Muscle of leg (tissue), 16 donors: ENCODE measurements around the gene ETV2. TPM values are rescaled to one million over a fixed set of nuclear protein-coding genes. Genes with fewer than 3 reads are reported as not detected.
A peak's percentile ranks its signal among the peaks of the same experiment; 100 is the strongest.
"Not testable (repeated sequence)": the region's sequence is repeated elsewhere in the genome, so short reads cannot be mapped to it uniquely, and the experiment has no call there.

Experiments
- DNase-seq: peaks from one replicate; pipeline ENCODE4 v3.0.0; 2013
- H3K27ac ChIP-seq: one replicate; pipeline ENCODE4 v1.5.1; 2013; ENCODE audit warnings: mild to moderate bottlenecking, low read length, control low read depth
- H3K27me3 ChIP-seq: one replicate; pipeline ENCODE4 v1.6.1; 2013; ENCODE audit warnings: low read length; ENCODE audit not compliant: control insufficient read depth, insufficient read depth
- H3K36me3 ChIP-seq: one replicate; pipeline ENCODE4 v1.6.1; 2013; ENCODE audit warnings: low read length; ENCODE audit not compliant: control insufficient read depth, insufficient read depth
- H3K4me1 ChIP-seq: one replicate; pipeline ENCODE4 v1.6.1; 2013; ENCODE audit warnings: low read length; ENCODE audit not compliant: control insufficient read depth, insufficient read depth
- H3K4me3 ChIP-seq: one replicate; pipeline ENCODE4 v1.5.1; 2013; ENCODE audit warnings: low read length, control low read depth
- H3K9me3 ChIP-seq: replicated peaks from 2 replicates; pipeline ENCODE4 v1.6.1; 2013; ENCODE audit warnings: low read depth, low read length; ENCODE audit not compliant: control insufficient read depth
- WGBS: methylation state at CpG from one replicate; pipeline ENCODE4 v1.1.5; 2013; ENCODE audit warnings: missing lambda C conversion rate; ENCODE audit not compliant: insufficient coverage; 5-methylcytosine and 5-hydroxymethylcytosine counted together
- long read RNA-seq, 11 donors: transcript quantifications; one replicate each; lab custom pipeline, GENCODE V29; 2026
- polyA plus RNA-seq, 8 donors: library from polyadenylated mRNA; unstranded; fragments of 120-200 nt; gene quantifications; one replicate each; pipeline versions ENCODE4 v1.2.1 to v1.2.3, GENCODE V29; 2013; ENCODE audit warnings: inconsistent platforms in 1 of 8, low replicate concordance in 1 of 8; ENCODE audit not compliant: insufficient read length in 8 of 8, insufficient read depth in 1 of 8
- total RNA-seq: library from RNA; stranded (reverse); fragments of 120-200 nt; gene quantifications from one replicate; pipeline ENCODE4 v1.2.4, GENCODE V29; 2013

ETV2 gene, protein sequence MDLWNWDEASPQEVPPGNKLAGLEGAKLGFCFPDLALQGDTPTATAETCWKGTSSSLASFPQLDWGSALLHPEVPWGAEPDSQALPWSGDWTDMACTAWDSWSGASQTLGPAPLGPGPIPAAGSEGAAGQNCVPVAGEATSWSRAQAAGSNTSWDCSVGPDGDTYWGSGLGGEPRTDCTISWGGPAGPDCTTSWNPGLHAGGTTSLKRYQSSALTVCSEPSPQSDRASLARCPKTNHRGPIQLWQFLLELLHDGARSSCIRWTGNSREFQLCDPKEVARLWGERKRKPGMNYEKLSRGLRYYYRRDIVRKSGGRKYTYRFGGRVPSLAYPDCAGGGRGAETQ
- total RNA-seq: 1.6 TPM
- 1 to 10 TPM; 1.7 to 4.9 (median 3.2) TPM for polyA plus RNA-seq
- long read RNA-seq, donor 1, partial matches to known transcripts: 0 of 2 reads
- long read RNA-seq, donor 1, other reads (novel, unspliced or antisense): 0 of 2 reads
- long read RNA-seq, donor 2, partial matches to known transcripts: 0 of 1 reads
- long read RNA-seq, donor 2, other reads (novel, unspliced or antisense): 0 of 1 reads
- long read RNA-seq, donor 3, partial matches to known transcripts: 0 of 1 reads
- long read RNA-seq, donor 3, other reads (novel, unspliced or antisense): 0 of 1 reads
- long read RNA-seq, donor 4: 0 reads
- long read RNA-seq, donor 5, partial matches to known transcripts: 6 of 7 reads
- long read RNA-seq, donor 5, other reads (novel, unspliced or antisense): 0 of 7 reads
- long read RNA-seq, donor 6, partial matches to known transcripts: 5 of 8 reads
- long read RNA-seq, donor 6, other reads (novel, unspliced or antisense): 0 of 8 reads
- long read RNA-seq, donor 7, partial matches to known transcripts: 0 of 2 reads
- long read RNA-seq, donor 7, other reads (novel, unspliced or antisense): 0 of 2 reads
- long read RNA-seq, donor 8, partial matches to known transcripts: 5 of 7 reads
- long read RNA-seq, donor 8, other reads (novel, unspliced or antisense): 0 of 7 reads
- long read RNA-seq, donor 9: 0 reads
- long read RNA-seq, donor 10: 0 reads
- long read RNA-seq, donor 11, partial matches to known transcripts: 0 of 1 reads
- long read RNA-seq, donor 11, other reads (novel, unspliced or antisense): 0 of 1 reads

DNA sequence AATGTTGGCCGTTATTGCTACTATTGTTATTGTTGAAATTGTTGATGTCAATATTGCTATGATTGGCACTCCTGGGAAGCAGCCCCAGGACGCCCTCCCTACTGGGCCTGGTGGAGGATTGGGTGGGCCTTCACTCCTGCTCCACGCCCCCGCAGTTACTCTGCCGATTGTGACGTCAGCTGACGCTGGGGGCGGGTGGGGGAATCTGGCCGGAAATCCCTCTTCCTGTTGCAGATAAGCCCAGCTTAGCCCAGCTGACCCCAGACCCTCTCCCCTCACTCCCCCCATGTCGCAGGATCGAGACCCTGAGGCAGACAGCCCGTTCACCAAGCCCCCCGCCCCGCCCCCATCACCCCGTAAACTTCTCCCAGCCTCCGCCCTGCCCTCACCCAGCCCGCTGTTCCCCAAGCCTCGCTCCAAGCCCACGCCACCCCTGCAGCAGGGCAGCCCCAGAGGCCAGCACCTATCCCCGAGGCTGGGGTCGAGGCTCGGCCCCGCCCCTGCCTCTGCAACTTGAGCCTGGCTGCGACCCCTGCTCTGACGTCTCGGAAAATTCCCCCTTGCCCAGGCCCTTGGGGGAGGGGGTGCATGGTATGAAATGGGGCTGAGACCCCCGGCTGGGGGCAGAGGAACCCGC, at the start of gene ETV2:
TSS of gene ETV2 (plus strand) at position 231 of the 637 bp plus-strand sequence. CDS start 716 bp downstream, outside the sequence.
- Histone ChIP-seq H3K4me3 (no peak within 1 kb of the TSS), H3K4me1 (peaks cover 40% of the 10 kb centered on the region), H3K27me3 (no peaks in the 10 kb centered on the region), H3K27ac (no peak within 1 kb of the TSS), H3K9me3 (no peaks in the 10 kb centered on the region), H3K36me3 (peaks cover 13% of the 10 kb centered on the region)
- peak; percentile 54 for DNase-seq
- 7% methylated on average over 14 of the region's 28 CpGs for whole genome bisulfite sequencing

DNA sequence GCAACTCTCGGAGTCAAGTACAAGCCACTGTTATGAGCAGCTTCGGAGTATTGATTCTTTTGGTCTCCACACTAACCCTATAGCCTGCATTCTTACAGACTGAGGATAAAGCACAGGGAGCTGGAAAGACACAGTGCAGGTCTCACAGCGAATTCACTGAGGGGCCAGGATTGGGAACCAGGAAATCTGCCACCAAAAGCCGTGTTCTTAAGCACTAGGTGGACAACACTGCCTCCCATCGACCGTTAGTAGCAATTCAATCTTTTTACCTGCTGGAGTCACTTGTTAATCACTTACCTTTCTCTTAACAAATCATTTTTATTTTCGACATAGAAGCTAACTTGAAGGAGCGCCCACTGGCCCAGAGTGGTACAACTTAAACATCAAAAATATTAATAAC, 49.3 kb upstream of the ETV2 start:
- peak; percentile 42 for DNase-seq
- WGBS: 0% methylated on average over 4 of the region's 8 CpGs
- no peaks in the 10 kb centered on the region for H3K4me1 ChIP-seq
- H3K9me3 ChIP-seq: no peaks in the 10 kb centered on the region
- no peak overlapping the region for H3K27ac ChIP-seq
- no peak overlapping the region for H3K4me3 ChIP-seq
- no peaks in the 10 kb centered on the region for H3K27me3 ChIP-seq
- H3K36me3 ChIP-seq: no peaks in the 10 kb centered on the region

DNA sequence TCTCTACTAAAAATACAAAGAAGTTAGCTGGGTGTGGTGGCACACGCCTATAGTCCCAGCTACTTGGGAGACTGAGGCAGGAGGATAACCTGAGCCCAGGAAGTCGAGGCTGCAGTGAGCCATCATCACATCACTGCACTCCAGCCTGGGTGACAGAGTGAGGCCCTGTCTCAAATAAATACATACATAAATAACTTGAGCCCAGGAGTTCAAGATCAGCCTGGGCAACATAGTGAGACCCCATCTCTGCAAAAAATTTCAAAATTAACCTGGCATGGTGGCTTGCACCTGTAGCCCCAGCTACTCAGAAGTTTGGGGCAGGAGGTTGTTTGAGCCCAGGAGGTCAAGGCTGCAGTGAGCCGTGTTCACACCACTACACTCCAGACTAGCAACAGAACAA, 46.5 kb upstream of the ETV2 start:
- not testable (repeated sequence) for DNase-seq, H3K9me3 ChIP-seq, H3K27me3 ChIP-seq, H3K36me3 ChIP-seq, H3K4me3 ChIP-seq, H3K27ac ChIP-seq, H3K4me1 ChIP-seq
- WGBS: 56% methylated on average over 1 of the region's 3 CpGs

DNA sequence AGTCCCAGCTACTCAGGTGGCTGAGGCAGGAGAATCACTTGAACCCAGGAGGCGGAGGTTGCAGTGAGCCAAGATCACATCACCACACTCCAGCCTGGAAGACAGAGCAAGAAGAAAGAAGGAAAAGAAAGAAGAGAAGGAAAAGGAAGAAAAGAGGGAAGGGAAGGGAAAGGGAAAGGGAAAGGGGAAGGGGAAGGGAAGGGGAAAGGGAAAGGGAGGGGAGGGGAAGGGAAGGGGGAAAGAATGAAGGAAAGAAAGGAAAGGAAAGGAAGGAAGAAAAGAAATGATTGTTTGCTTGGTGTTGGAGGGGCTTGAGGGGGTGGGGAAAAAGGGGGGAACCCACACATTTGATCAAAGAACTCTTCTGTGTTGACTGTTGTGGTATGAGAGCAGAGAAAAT, 45.6 kb upstream of the ETV2 start:
- no peak overlapping the region for H3K4me3 ChIP-seq
- no peak overlapping the region for H3K27ac ChIP-seq
- no peak for DNase-seq
- H3K4me1 ChIP-seq: no peaks in the 10 kb centered on the region
- H3K27me3 ChIP-seq: no peaks in the 10 kb centered on the region
- H3K36me3 ChIP-seq: no peaks in the 10 kb centered on the region
- H3K9me3 ChIP-seq: no peaks in the 10 kb centered on the region
- no CpG with 5 or more reads among the region's 1 CpG for WGBS

DNA sequence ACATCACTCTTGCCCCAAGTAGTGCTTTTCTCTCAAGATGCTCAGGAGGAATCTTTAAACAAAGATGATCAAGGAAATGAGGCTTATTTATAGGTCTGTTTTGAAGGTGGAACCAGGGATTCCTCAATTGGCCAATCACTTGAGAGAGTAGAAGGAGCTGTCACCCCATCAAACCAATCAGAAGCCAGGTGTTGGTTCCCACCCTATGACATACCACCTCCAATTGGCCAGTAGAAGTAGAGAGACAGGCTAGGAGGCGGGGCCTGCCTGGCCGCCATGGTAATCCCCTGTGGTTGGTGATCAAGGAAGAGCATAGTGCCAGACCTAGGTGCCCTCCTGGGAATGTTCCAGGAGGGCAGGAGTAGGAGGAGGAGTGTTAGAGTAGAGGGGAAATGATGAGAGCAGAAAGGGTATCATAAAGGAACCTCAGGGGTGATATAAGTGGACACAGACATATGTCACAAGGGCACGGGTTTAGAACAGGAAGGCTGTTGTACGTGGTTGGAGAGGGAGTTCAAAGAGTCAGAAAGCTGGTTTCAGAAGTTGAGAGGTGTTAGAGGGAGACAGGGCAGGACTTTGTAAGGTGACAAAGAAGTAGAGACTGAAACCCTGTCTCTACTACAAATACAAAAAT, 45.1 kb upstream of the ETV2 start:
- no peak for DNase-seq
- Histone ChIP-seq H3K27me3 (no peaks in the 10 kb centered on the region), H3K9me3 (no peaks in the 10 kb centered on the region), H3K36me3 (no peaks in the 10 kb centered on the region), H3K4me3 (no peak overlapping the region), H3K27ac (no peak overlapping the region), H3K4me1 (no peaks in the 10 kb centered on the region)
- WGBS: 62% methylated on average over 4 of the region's 4 CpGs

DNA sequence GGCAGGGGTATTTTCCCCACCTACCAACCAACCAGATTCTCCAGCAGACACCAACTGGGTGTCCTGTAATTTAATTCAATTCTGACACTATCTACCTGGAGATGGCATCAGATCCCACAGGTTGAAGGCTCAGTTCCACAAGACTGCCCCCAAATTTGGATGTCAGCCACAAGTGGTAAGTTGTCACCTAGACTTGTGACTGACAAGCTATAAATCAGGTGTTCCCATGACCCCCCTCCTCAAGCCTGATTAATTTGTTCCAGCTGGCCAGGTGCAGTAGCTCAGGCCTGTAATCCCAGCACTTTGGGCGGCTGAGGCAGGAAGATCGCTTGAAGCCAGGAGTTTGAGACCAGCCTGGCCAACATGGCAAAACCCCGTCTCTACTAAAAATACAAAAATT, 39.6 kb upstream of the ETV2 start:
- Histone ChIP-seq H3K4me3 (no peak overlapping the region), H3K9me3 (no peaks in the 10 kb centered on the region), H3K36me3 (no peaks in the 10 kb centered on the region), H3K4me1 (no peaks in the 10 kb centered on the region), H3K27ac (no peak overlapping the region), H3K27me3 (no peaks in the 10 kb centered on the region)
- WGBS: 51% methylated on average over 2 of the region's 3 CpGs
- no peak for DNase-seq

DNA sequence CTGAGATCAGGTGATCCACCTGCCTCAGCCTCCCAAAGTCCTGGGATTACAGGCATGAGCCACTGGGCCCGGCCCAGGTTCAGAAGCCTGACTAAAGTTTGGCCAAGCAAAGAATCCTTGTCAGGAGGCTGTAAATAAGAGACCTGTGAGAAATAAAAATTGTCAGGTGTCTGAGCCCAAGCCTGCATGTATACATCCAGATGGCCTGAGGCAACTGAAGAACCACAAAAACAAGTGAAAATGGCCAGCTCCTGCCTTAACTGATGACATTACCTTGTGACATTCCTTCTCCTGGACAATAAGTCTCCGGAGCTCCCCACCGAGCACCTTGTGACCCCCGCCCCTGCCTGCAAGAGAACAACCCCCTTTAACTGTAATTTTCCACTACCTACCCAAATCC, 37.1 kb upstream of the ETV2 start:
- WGBS: 62% methylated on average over 3 of the region's 4 CpGs

DNA sequence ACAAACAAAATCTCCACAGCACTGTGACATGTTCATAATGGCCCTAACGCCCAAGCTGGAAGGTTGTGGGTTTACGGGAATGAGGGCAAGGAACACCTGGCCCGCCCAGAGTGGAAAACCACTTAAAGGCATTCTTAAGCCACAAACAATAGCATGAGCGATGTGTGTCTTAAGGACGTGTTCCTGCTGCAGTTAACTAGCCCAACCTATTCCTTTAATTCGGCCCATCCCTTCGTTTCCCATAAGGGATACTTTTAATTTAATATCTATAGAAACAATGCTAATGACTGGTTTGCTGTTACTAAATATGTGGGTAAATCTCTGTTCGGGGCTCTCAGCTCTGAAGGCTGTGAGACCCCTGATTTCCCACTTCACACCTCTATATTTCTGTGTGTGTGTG, 34.4 kb upstream of the ETV2 start:
- not testable (repeated sequence) for DNase-seq, H3K9me3 ChIP-seq, H3K4me1 ChIP-seq, H3K27me3 ChIP-seq, H3K36me3 ChIP-seq, H3K27ac ChIP-seq, H3K4me3 ChIP-seq
- no CpG with 5 or more reads among the region's 8 CpGs for WGBS

More for the DNA sequence above, 37.1 kb upstream of the ETV2 start:
- H3K4me3 ChIP-seq, H3K27ac ChIP-seq, H3K4me1 ChIP-seq, H3K27me3 ChIP-seq, H3K36me3 ChIP-seq, H3K9me3 ChIP-seq, DNase-seq: not testable (repeated sequence)

DNA sequence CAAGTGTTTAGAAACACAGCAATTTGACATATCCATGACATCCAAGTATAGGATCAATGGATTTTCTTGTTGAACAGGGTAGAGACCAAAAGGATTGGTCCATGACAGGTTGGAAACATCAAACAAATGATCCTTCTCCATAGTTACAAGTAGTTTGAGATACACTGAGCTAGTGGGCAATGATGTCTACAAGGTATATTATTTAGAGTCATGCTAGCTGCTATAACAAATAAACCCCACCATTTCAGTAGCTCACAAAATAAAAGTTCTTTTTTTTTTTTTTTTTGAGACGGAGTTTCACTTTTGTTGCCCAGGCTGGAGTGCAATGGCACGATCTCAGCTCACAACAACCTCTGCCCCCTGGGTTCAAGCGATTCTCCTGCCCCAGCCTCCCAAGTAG, 33.9 kb upstream of the ETV2 start:
- Histone ChIP-seq H3K9me3 (peaks cover 5% of the 10 kb centered on the region), H3K27me3 (no peaks in the 10 kb centered on the region), H3K4me3 (no peak overlapping the region), H3K27ac (no peak overlapping the region), H3K36me3 (no peaks in the 10 kb centered on the region), H3K4me1 (peaks cover 6% of the 10 kb centered on the region)
- DNase-seq: no peak
- no CpG with 5 or more reads among the region's 3 CpGs for WGBS
